SK-N-SH (cell line): ENCODE data around the gene MAD1L1.

Experiments
- CTCF ChIP-seq: fragments of 200-600 bp; sonication (generic); IDR thresholded peaks from 2 replicates; pipeline ENCODE4 v1.6.1; 2017; ENCODE audit warnings: antibody characterized with exemption, mild to moderate bottlenecking, moderate library complexity
- FOXJ3 ChIP-seq: sonication (generic); formaldehyde crosslinking; IDR thresholded peaks from 2 replicates; pipeline ENCODE4 v1.5.1; 2020; ENCODE audit warnings: mild to moderate bottlenecking, missing genetic modification reagents
- FOXM1 ChIP-seq: IDR thresholded peaks from 2 replicates; pipeline ENCODE4 v1.4.0; 2012; ENCODE audit warnings: low read depth, mild to moderate bottlenecking
- MXI1 ChIP-seq: IDR thresholded peaks from 2 replicates; pipeline ENCODE4 v1.6.1; 2012; ENCODE audit warnings: mild to moderate bottlenecking, low read depth, low read length, improper control_type of control experiment
- NRF1 ChIP-seq: IDR thresholded peaks from 2 replicates; pipeline ENCODE4 v1.6.1; 2012; ENCODE audit warnings: low read depth, mild to moderate bottlenecking, low read length
- USF1 ChIP-seq: IDR thresholded peaks from 2 replicates; pipeline ENCODE4 v1.4.0; 2012; ENCODE audit warnings: low read depth, borderline replicate concordance
- YY1 ChIP-seq: IDR thresholded peaks from 2 replicates; pipeline ENCODE4 v1.4.0; 2012; ENCODE audit warnings: low read depth, mild to moderate bottlenecking

GRCh38 chr7:2006921-2007381, 225.8 kb downstream of the MAD1L1 start:
- TF ChIP-seq FOXM1 (no peak), CTCF (no peak), USF1 (no peak), NRF1 (no peak), YY1 (no peak), FOXJ3 (CRISPR knock-in tag) (no peak), MXI1 (no peak)
